GM23338 (cell line): ENCODE measurements around the gene PUDP. TPM values are rescaled to one million over a fixed set of nuclear protein-coding genes. Genes with fewer than 3 reads are reported as not detected.

Source experiments
- ATAC-seq: fragments of 200-7000 bp; cut with Tn5 transposase; 3 replicates; pipeline ENCODE4 v1.9.1; 2020
- DNase-seq: peaks from one replicate; pipeline ENCODE4 v3.0.0-alpha.2; 2015; ENCODE audit warnings: low spot score
- H2AFZ ChIP-seq: fragments of 200-600 bp; sonication (generic); 2 replicates; pipeline ENCODE4 v1.8.0; 2016; ENCODE audit warnings: antibody characterized with exemption, mild to moderate bottlenecking, moderate library complexity
- H3F3A ChIP-seq: fragments of 200-600 bp; sonication (generic); replicated peaks from 2 replicates; pipeline ENCODE4 v1.8.0; 2017; ENCODE audit warnings: antibody characterized with exemption, mixed run types, low read depth
- H3K27ac ChIP-seq: fragments of 200-600 bp; sonication (generic); 2 replicates; pipeline ENCODE4 v1.6.1; 2016; ENCODE audit warnings: low read depth
- H3K27me3 ChIP-seq: fragments of 200-600 bp; sonication (generic); 2 replicates; pipeline ENCODE4 v1.8.0; 2016; ENCODE audit warnings: mild to moderate bottlenecking, mixed run types, moderate library complexity; ENCODE audit not compliant: insufficient read depth
- H3K36me3 ChIP-seq: fragments of 200-600 bp; sonication (generic); 2 replicates; pipeline ENCODE4 v1.8.0; 2016; ENCODE audit warnings: mild to moderate bottlenecking; ENCODE audit not compliant: insufficient read depth
- H3K4me1 ChIP-seq: fragments of 200-600 bp; sonication (generic); 2 replicates; pipeline ENCODE4 v1.8.0; 2016; ENCODE audit warnings: mild to moderate bottlenecking, moderate library complexity; ENCODE audit not compliant: insufficient read depth
- H3K4me2 ChIP-seq: fragments of 200-600 bp; sonication (generic); 2 replicates; pipeline ENCODE4 v1.7.1; 2017; ENCODE audit warnings: mixed run types
- H3K4me3 ChIP-seq: fragments of 200-600 bp; sonication (generic); 2 replicates; pipeline ENCODE4 v1.6.1; 2016; ENCODE audit warnings: mixed run types
- H3K79me2 ChIP-seq: fragments of 200-600 bp; sonication (generic); replicated peaks from 2 replicates; pipeline ENCODE4 v1.8.0; 2017; ENCODE audit warnings: mild to moderate bottlenecking; ENCODE audit not compliant: insufficient read depth
- H3K9me2 ChIP-seq: fragments of 200-600 bp; sonication (generic); 2 replicates; pipeline ENCODE4 v1.8.0; 2017; ENCODE audit not compliant: insufficient read depth
- H4K20me1 ChIP-seq: fragments of 200-600 bp; sonication (generic); replicated peaks from 2 replicates; pipeline ENCODE4 v1.8.0; 2017; ENCODE audit warnings: mild to moderate bottlenecking; ENCODE audit not compliant: insufficient read depth
- H3K27ac Mint-ChIP-seq: 2 replicates; pipeline ENCODE4 v1.8.0; 2020; ENCODE audit warnings: inconsistent platforms, mild to moderate bottlenecking, moderate library complexity, mixed read lengths
- H3K27me3 Mint-ChIP-seq: 3 replicates; pipeline ENCODE4 v1.8.0; 2022; ENCODE audit warnings: low read depth, mild to moderate bottlenecking, moderate library complexity, mixed read lengths, inconsistent platforms; ENCODE audit not compliant: insufficient read depth, poor library complexity
- H3K36me3 Mint-ChIP-seq: 3 replicates; pipeline ENCODE4 v1.8.0; 2021; ENCODE audit warnings: low read depth, mild to moderate bottlenecking, inconsistent platforms, moderate library complexity, mixed read lengths
- H3K4me1 Mint-ChIP-seq: 3 replicates; pipeline ENCODE4 v1.8.0; 2020; ENCODE audit warnings: mild to moderate bottlenecking, inconsistent platforms, mixed read lengths
- H3K4me3 Mint-ChIP-seq: 3 replicates; pipeline ENCODE4 v1.8.0; 2021; ENCODE audit warnings: moderate library complexity, mild to moderate bottlenecking, inconsistent platforms, mixed read lengths
- H3K9me3 Mint-ChIP-seq: 3 replicates; pipeline ENCODE4 v1.8.0; 2020; ENCODE audit warnings: moderate library complexity, mild to moderate bottlenecking, inconsistent platforms, mixed read lengths
- CREB1 ChIP-seq: fragments of 250-450 bp; sonication (Bioruptor Pico); IDR thresholded peaks from 2 replicates; pipeline ENCODE4 v1.5.0; 2020; ENCODE audit warnings: low read depth, mild to moderate bottlenecking, moderate library complexity
- EZH2 ChIP-seq: fragments of 200-600 bp; sonication (generic); IDR thresholded peaks from one replicate; pipeline ENCODE4 v1.8.0; 2017; ENCODE audit warnings: antibody characterized with exemption, mild to moderate bottlenecking, low read depth; ENCODE audit not compliant: unreplicated experiment
- EZH2phosphoT487 ChIP-seq: fragments of 200-600 bp; sonication (generic); IDR thresholded peaks from one replicate; pipeline ENCODE4 v1.8.1; 2018; ENCODE audit warnings: antibody characterized with exemption; ENCODE audit not compliant: unreplicated experiment
- JUNB ChIP-seq: IDR thresholded peaks from one replicate; pipeline ENCODE4 v1.6.1; 2016; ENCODE audit warnings: antibody characterized with exemption; ENCODE audit not compliant: unreplicated experiment
- NANOG ChIP-seq: IDR thresholded peaks from 2 replicates; pipeline ENCODE4 v1.6.1; 2016; ENCODE audit warnings: antibody characterized with exemption, borderline replicate concordance
- POLR2AphosphoS5 ChIP-seq: IDR thresholded peaks from 2 replicates; pipeline ENCODE4 v1.6.1; 2016; ENCODE audit warnings: antibody characterized with exemption, low read depth
- STAT1 ChIP-seq: IDR thresholded peaks from one replicate; pipeline ENCODE4 v1.6.1; 2016; ENCODE audit warnings: antibody characterized with exemption; ENCODE audit not compliant: unreplicated experiment
- ZNF114 ChIP-seq: fragments of 250-450 bp; sonication (Bioruptor Pico); IDR thresholded peaks from 2 replicates; pipeline ENCODE4 v1.5.0; 2020; ENCODE audit warnings: mild to moderate bottlenecking, moderate library complexity
- ZNF331 ChIP-seq: fragments of 250-450 bp; sonication (Bioruptor Pico); IDR thresholded peaks from 2 replicates; pipeline ENCODE4 v1.5.0; 2020; ENCODE audit warnings: low read depth, mild to moderate bottlenecking, moderate library complexity
- polyA plus RNA-seq: library from polyadenylated mRNA; unstranded; fragments of >200 nt; fragmentation: Nextera tagmentation; extraction: Ambion mirVana; gene quantifications from 2 replicates; pipeline ENCODE4 v1.2.1, GENCODE V29; 2016
- total RNA-seq: library from RNA; depleted of rRNA; stranded (reverse); fragments of >200 nt; shearing (Covaris generic); gene quantifications from 2 replicates; pipeline ENCODE4 v1.2.3, GENCODE V29; 2014
- TF ChIP-seq, protein P1 (sequence below), 2 experiments: fragments of 200-600 bp in 1 of 2; sonication (generic) in 1 of 2; conservative IDR thresholded peaks; 2 replicates each; pipeline versions ENCODE4 v1.5.1 to v1.6.1; 2016 to 2017; ENCODE audit warnings: antibody characterized with exemption in 2 of 2, low read depth in 2 of 2, mild to moderate bottlenecking in 2 of 2, moderate library complexity in 1 of 2
- TF ChIP-seq, protein P2 (sequence below): IDR thresholded peaks from 2 replicates; pipeline ENCODE4 v1.6.1; 2016; ENCODE audit warnings: antibody characterized with exemption
- TF ChIP-seq, protein P3 (sequence below): IDR thresholded peaks from one replicate; pipeline ENCODE4 v1.6.1; 2018; ENCODE audit warnings: antibody characterized with exemption; ENCODE audit not compliant: unreplicated experiment
- TF ChIP-seq, protein P4 (sequence below): fragments of 250-450 bp; sonication (Bioruptor Pico); IDR thresholded peaks from 2 replicates; pipeline ENCODE4 v1.5.0; 2020; ENCODE audit warnings: mild to moderate bottlenecking, moderate library complexity

PUDP gene
- total and polyA plus RNA-seq, 2 experiments from 2014 or later, result 17.2 to 22.4 TPM

DNA sequence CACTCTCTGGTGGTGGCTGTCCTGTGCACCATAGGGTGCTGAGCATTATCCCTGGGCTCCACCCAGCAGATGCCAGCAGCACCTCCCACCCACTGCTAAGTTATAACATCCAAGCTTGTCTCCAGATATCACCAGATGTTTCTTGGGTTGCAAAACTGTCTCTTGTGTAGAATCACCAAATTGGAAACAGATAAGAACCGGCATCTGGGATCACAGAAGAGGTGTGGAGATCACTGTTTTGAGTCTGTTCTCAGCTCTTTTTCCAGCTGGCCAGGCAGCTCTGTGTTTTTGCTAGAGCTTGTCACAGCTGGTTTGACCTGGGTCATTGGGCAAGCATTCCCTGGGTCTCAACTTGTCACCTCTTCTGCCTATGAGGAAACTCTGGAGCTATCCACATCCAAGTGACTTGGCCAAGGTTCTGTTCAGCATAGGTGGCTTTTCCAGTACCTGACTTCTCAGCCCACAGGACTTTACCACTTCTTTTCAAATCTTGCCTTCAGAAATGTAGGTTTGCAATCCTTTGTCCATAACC lies 15.3 kb upstream of the PUDP start:
- Histone ChIP-seq H4K20me1 (no peaks in the 10 kb centered on the region), H3K4me1 (peaks cover 17% of the 10 kb centered on the region; the same call in 1 of the 2 replicates), H3K27me3 (no peaks in the 10 kb centered on the region), H3K27ac (no peak overlapping the region), H3K36me3 (no peaks in the 10 kb centered on the region), H3K79me2 (no peaks in the 10 kb centered on the region), H3K4me3 (no peak overlapping the region), H2AFZ (no peak overlapping the region), H3K9me2 (no peaks in the 10 kb centered on the region), H3F3A (no peaks in the 10 kb centered on the region), H3K4me2 (no peak overlapping the region)
- peaks cover 19% of the 10 kb centered on the region for H3K4me1 Mint-ChIP-seq
- DNase-seq (no peak), ATAC-seq (no peak)
- no peaks in the 10 kb centered on the region for H3K27me3 Mint-ChIP-seq
- no peak overlapping the region for H3K4me3 Mint-ChIP-seq
- no peaks in the 10 kb centered on the region for H3K36me3 Mint-ChIP-seq
- no peak overlapping the region for H3K27ac Mint-ChIP-seq
- TF ChIP-seq, protein P1, sequence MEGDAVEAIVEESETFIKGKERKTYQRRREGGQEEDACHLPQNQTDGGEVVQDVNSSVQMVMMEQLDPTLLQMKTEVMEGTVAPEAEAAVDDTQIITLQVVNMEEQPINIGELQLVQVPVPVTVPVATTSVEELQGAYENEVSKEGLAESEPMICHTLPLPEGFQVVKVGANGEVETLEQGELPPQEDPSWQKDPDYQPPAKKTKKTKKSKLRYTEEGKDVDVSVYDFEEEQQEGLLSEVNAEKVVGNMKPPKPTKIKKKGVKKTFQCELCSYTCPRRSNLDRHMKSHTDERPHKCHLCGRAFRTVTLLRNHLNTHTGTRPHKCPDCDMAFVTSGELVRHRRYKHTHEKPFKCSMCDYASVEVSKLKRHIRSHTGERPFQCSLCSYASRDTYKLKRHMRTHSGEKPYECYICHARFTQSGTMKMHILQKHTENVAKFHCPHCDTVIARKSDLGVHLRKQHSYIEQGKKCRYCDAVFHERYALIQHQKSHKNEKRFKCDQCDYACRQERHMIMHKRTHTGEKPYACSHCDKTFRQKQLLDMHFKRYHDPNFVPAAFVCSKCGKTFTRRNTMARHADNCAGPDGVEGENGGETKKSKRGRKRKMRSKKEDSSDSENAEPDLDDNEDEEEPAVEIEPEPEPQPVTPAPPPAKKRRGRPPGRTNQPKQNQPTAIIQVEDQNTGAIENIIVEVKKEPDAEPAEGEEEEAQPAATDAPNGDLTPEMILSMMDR (conservative IDR thresholded peaks at IDR 0.05; ENCODE audit: low read depth in 2 of 2), result no peak
- TF ChIP-seq EZH2phosphoT487 (no peak), ZNF114 (CRISPR knock-in tag) (no peak), ZNF331 (CRISPR knock-in tag) (no peak), JUNB (no peak), NANOG (no peak), CREB1 (CRISPR knock-in tag) (no peak), POLR2AphosphoS5 (no peak), STAT1 (no peak), EZH2 (no peak)
- TF ChIP-seq, protein P2, sequence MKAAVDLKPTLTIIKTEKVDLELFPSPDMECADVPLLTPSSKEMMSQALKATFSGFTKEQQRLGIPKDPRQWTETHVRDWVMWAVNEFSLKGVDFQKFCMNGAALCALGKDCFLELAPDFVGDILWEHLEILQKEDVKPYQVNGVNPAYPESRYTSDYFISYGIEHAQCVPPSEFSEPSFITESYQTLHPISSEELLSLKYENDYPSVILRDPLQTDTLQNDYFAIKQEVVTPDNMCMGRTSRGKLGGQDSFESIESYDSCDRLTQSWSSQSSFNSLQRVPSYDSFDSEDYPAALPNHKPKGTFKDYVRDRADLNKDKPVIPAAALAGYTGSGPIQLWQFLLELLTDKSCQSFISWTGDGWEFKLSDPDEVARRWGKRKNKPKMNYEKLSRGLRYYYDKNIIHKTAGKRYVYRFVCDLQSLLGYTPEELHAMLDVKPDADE, result no peak
- TF ChIP-seq, protein P3, sequence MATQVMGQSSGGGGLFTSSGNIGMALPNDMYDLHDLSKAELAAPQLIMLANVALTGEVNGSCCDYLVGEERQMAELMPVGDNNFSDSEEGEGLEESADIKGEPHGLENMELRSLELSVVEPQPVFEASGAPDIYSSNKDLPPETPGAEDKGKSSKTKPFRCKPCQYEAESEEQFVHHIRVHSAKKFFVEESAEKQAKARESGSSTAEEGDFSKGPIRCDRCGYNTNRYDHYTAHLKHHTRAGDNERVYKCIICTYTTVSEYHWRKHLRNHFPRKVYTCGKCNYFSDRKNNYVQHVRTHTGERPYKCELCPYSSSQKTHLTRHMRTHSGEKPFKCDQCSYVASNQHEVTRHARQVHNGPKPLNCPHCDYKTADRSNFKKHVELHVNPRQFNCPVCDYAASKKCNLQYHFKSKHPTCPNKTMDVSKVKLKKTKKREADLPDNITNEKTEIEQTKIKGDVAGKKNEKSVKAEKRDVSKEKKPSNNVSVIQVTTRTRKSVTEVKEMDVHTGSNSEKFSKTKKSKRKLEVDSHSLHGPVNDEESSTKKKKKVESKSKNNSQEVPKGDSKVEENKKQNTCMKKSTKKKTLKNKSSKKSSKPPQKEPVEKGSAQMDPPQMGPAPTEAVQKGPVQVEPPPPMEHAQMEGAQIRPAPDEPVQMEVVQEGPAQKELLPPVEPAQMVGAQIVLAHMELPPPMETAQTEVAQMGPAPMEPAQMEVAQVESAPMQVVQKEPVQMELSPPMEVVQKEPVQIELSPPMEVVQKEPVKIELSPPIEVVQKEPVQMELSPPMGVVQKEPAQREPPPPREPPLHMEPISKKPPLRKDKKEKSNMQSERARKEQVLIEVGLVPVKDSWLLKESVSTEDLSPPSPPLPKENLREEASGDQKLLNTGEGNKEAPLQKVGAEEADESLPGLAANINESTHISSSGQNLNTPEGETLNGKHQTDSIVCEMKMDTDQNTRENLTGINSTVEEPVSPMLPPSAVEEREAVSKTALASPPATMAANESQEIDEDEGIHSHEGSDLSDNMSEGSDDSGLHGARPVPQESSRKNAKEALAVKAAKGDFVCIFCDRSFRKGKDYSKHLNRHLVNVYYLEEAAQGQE, result no peak
- TF ChIP-seq, protein P4, sequence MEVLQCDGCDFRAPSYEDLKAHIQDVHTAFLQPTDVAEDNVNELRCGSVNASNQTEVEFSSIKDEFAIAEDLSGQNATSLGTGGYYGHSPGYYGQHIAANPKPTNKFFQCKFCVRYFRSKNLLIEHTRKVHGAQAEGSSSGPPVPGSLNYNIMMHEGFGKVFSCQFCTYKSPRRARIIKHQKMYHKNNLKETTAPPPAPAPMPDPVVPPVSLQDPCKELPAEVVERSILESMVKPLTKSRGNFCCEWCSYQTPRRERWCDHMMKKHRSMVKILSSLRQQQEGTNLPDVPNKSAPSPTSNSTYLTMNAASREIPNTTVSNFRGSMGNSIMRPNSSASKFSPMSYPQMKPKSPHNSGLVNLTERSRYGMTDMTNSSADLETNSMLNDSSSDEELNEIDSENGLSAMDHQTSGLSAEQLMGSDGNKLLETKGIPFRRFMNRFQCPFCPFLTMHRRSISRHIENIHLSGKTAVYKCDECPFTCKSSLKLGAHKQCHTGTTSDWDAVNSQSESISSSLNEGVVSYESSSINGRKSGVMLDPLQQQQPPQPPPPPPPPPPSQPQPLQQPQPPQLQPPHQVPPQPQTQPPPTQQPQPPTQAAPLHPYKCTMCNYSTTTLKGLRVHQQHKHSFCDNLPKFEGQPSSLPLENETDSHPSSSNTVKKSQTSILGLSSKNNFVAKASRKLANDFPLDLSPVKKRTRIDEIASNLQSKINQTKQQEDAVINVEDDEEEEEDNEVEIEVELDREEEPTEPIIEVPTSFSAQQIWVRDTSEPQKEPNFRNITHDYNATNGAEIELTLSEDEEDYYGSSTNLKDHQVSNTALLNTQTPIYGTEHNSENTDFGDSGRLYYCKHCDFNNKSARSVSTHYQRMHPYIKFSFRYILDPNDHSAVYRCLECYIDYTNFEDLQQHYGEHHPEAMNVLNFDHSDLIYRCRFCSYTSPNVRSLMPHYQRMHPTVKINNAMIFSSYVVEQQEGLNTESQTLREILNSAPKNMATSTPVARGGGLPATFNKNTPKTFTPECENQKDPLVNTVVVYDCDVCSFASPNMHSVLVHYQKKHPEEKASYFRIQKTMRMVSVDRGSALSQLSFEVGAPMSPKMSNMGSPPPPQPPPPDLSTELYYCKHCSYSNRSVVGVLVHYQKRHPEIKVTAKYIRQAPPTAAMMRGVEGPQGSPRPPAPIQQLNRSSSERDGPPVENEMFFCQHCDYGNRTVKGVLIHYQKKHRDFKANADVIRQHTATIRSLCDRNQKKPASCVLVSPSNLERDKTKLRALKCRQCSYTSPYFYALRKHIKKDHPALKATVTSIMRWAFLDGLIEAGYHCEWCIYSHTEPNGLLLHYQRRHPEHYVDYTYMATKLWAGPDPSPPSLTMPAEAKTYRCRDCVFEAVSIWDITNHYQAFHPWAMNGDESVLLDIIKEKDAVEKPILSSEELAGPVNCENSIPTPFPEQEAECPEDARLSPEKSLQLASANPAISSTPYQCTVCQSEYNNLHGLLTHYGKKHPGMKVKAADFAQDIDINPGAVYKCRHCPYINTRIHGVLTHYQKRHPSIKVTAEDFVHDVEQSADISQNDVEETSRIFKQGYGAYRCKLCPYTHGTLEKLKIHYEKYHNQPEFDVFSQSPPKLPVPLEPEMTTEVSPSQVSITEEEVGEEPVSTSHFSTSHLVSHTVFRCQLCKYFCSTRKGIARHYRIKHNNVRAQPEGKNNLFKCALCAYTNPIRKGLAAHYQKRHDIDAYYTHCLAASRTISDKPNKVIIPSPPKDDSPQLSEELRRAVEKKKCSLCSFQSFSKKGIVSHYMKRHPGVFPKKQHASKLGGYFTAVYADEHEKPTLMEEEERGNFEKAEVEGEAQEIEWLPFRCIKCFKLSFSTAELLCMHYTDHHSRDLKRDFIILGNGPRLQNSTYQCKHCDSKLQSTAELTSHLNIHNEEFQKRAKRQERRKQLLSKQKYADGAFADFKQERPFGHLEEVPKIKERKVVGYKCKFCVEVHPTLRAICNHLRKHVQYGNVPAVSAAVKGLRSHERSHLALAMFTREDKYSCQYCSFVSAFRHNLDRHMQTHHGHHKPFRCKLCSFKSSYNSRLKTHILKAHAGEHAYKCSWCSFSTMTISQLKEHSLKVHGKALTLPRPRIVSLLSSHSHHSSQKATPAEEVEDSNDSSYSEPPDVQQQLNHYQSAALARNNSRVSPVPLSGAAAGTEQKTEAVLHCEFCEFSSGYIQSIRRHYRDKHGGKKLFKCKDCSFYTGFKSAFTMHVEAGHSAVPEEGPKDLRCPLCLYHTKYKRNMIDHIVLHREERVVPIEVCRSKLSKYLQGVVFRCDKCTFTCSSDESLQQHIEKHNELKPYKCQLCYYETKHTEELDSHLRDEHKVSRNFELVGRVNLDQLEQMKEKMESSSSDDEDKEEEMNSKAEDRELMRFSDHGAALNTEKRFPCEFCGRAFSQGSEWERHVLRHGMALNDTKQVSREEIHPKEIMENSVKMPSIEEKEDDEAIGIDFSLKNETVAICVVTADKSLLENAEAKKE (CRISPR knock-in tag), result no peak
- H3K9me3 Mint-ChIP-seq, result no peaks in the 10 kb centered on the region
